ENCODE data around the gene ZNF281.

DNA sequence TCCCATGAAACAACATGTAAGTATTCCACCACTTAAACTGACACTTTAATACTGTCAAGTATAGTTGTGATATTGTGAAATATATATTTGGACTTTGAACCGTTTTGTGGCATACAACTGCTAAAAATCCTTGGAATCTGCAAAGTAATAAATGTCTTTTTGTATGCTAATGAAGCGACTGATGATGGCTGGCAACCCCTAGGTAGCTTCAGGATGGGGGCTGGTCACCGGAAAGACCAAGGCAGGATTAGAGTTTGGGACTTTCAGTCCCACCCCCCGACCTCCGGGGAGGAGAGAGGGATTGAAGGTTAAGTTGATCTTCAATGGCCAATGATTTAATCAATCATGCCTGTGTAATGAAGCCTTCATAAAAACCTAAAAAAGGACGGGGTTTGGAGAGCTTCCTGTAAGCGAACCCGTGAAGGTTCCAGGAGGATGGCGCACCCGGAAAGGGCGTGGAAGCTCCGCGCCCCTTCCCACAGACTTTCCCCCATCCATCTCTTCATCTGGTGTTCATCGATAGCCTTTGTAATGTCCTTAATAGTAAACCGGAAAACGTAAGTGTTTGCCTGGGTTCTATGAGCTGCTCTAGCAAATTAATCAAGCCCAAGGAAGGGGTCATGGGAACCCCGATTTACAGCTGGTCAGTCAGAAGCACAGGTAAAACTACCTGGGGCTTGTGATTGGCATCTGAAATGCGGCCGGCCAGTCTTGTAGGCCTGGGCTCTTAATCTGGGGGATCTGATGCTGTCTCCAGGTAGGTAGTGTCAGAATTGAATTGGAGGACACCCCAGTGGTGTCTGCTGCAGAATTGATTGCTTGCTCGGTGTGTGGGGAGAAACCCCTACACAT lies 1.8 kb upstream of the ZNF281 start:
- TF ChIP-seq, protein P1, sequence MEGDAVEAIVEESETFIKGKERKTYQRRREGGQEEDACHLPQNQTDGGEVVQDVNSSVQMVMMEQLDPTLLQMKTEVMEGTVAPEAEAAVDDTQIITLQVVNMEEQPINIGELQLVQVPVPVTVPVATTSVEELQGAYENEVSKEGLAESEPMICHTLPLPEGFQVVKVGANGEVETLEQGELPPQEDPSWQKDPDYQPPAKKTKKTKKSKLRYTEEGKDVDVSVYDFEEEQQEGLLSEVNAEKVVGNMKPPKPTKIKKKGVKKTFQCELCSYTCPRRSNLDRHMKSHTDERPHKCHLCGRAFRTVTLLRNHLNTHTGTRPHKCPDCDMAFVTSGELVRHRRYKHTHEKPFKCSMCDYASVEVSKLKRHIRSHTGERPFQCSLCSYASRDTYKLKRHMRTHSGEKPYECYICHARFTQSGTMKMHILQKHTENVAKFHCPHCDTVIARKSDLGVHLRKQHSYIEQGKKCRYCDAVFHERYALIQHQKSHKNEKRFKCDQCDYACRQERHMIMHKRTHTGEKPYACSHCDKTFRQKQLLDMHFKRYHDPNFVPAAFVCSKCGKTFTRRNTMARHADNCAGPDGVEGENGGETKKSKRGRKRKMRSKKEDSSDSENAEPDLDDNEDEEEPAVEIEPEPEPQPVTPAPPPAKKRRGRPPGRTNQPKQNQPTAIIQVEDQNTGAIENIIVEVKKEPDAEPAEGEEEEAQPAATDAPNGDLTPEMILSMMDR (IDR thresholded peaks at IDR 0.05) = no peak
- no peak for TF ChIP-seq POLR2A (IDR thresholded peaks at IDR 0.05)

All from gastroesophageal sphincter (tissue), 3 donors.